Vagina (tissue), 2 donors: Measurements from ENCODE around the gene ATRIP.

Experiments used
- CTCF ChIP-seq, 3 experiments: fragments of 450-650 bp in 2 of 3; fragments of 200-600 bp in 1 of 3; sonication (generic) in 1 of 3; IDR thresholded peaks; one replicate each; pipeline ENCODE4 v1.5.1; 2017 to 2019; ENCODE audit warnings: antibody characterized with exemption in 3 of 3, mild to moderate bottlenecking in 2 of 3, moderate library complexity in 2 of 3
- POLR2A ChIP-seq, 2 donors: fragments of 450-650 bp; IDR thresholded peaks; one replicate each; pipeline ENCODE4 v1.6.1; 2017; ENCODE audit warnings: antibody characterized with exemption in 2 of 2, mild to moderate bottlenecking in 2 of 2, moderate library complexity in 2 of 2
- POLR2AphosphoS5 ChIP-seq, 2 donors: sonication (generic); formaldehyde crosslinking; IDR thresholded peaks; one replicate each; pipeline ENCODE4 v1.9.0; 2017; ENCODE audit warnings: antibody characterized with exemption in 2 of 2, mild to moderate bottlenecking in 2 of 2, low read depth in 1 of 2; ENCODE audit not compliant: insufficient read depth in 1 of 2

DNA sequence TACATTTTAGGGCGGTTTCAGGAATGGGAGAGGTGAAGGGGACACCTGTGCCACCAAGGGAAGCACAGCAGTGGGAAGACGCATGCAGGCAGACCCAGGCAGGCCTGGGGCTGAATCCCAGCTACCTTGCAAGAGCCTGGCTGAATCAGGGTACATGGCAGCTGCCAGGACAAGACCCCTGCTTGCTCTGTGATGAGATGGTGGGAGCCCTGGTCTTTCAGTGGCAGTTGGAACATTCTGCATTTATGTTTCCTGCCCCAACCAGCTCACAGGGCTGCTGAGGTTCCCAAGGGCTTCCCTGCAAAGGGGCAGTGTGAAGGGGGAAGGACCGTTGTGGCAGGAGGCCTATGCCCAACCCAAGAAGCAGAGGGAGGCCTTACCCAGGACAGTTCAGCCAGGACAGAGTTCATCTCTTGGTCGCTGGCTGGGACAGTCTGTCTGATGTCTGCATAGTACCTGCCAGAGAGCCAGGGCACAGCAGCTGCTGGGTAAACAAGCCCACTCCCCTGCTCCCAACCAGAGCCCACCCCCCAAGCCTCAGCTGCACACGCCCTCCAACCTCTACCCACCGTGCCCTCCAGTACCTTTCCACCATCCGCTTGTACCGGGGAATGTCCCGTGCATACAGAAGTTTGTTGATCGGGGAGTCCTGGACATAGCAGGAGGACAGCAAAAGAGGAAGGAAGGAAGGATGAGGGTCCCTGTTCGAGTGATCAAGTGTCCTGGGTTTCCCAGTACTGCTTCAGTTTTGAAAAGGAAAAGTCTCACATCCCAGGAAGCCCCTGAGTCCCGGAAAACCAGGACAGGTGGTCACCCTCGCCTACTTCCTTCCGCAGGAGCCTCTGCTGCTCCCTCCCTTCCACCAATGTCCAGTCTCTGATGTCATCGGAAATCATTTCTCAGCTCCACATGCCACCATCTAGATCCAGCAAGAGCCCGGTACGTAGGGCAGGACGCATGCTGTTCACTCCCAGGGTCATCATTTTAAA lies 39.8 kb upstream of the ATRIP start:
- TF ChIP-seq CTCF (IDR thresholded peaks at IDR 0.05) (no peak), POLR2A (IDR thresholded peaks at IDR 0.05) (no peak), POLR2AphosphoS5 (IDR thresholded peaks at IDR 0.05; ENCODE audit: insufficient read depth in 1 of 2, low read depth in 1 of 2) (no peak)
